Activated CD4-positive, alpha-beta T cell treated with anti-CD3 and anti-CD28 coated beads, Interleukin-2, amount 10 ng/mL, durations not matched to agents 24 days and 14 days (primary cell): ENCODE measurements around the gene CDKL4. TPM values are rescaled to one million over a fixed set of nuclear protein-coding genes. Genes with fewer than 3 reads are reported as not detected.

Source experiments
- DNase-seq: peaks from one replicate; pipeline ENCODE4 v3.0.0; 2022
- H3K27ac Mint-ChIP-seq: one replicate; pipeline ENCODE4 v1.8.0; 2022; ENCODE audit warnings: mild to moderate bottlenecking, mixed read lengths
- H3K27me3 Mint-ChIP-seq: one replicate; pipeline ENCODE4 v1.8.0; 2022; ENCODE audit warnings: mixed read lengths
- H3K36me3 Mint-ChIP-seq: one replicate; pipeline ENCODE4 v1.8.0; 2022; ENCODE audit warnings: low read depth, mild to moderate bottlenecking, mixed read lengths
- H3K4me1 Mint-ChIP-seq: one replicate; pipeline ENCODE4 v1.8.0; 2021; ENCODE audit warnings: mixed read lengths
- H3K4me3 Mint-ChIP-seq: one replicate; pipeline ENCODE4 v1.8.0; 2022; ENCODE audit warnings: mild to moderate bottlenecking, moderate library complexity, mixed read lengths
- H3K9me3 Mint-ChIP-seq: one replicate; pipeline ENCODE4 v1.8.0; 2021; ENCODE audit warnings: mixed read lengths
- intact Hi-C: fragments of 100-400 bp; cut with micrococcal nuclease; formaldehyde crosslinking; loops from one replicate; pipeline ENCODE4 v1.15.1; 2023
- total RNA-seq: library from RNA; stranded (reverse); gene quantifications from 2 replicates; pipeline ENCODE4 v1.2.3, GENCODE V29; 2022

Gene CDKL4
- not detected in 2 replicates for total RNA-seq

GRCh38 chr2:39243469-39244123, at the start of gene CDKL4:
Gene CDKL4 (minus strand): TSS chr2:39243970.
- no peaks in the 10 kb centered on the region for H3K9me3 Mint-ChIP-seq
- no peaks in the 10 kb centered on the region for H3K27me3 Mint-ChIP-seq
- peak within 1 kb of the TSS; percentile 43 for H3K27ac Mint-ChIP-seq
- H3K4me3 Mint-ChIP-seq, result peak within 1 kb of the TSS; percentile 87
- intact Hi-C loops, result loop anchor here (10.0 kb wide), 1 partner anchor 481 kb away; no protein-coding TSS in a partner anchor
- DNase-seq, result peak; percentile 82
- peaks cover under 1% of the 10 kb centered on the region for H3K36me3 Mint-ChIP-seq
- H3K4me1 Mint-ChIP-seq, result peaks cover 14% of the 10 kb centered on the region

GRCh38 chr2:39290433-39290832, 46.7 kb upstream of the CDKL4 start:
- no peak for DNase-seq
- Mint-ChIP-seq H3K27me3 (no peaks in the 10 kb centered on the region), H3K36me3 (peaks cover 6% of the 10 kb centered on the region), H3K27ac (no peak overlapping the region), H3K4me1 (no peaks in the 10 kb centered on the region), H3K4me3 (no peak overlapping the region), H3K9me3 (no peaks in the 10 kb centered on the region)
- intact Hi-C loops, result no loop called here

GRCh38 chr2:39289609-39290008, 45.8 kb upstream of the CDKL4 start:
- Mint-ChIP-seq H3K4me3 (no peak overlapping the region), H3K36me3 (peaks cover 6% of the 10 kb centered on the region), H3K9me3 (no peaks in the 10 kb centered on the region), H3K27ac (no peak overlapping the region), H3K4me1 (no peaks in the 10 kb centered on the region), H3K27me3 (no peaks in the 10 kb centered on the region)
- intact Hi-C loops, result no loop called here
- DNase-seq, result no peak

GRCh38 chr2:39283561-39283960, 39.8 kb upstream of the CDKL4 start:
- H3K36me3 Mint-ChIP-seq, result peaks cover 2% of the 10 kb centered on the region

GRCh38 chr2:39281391-39281790, 37.6 kb upstream of the CDKL4 start:
- H3K36me3 Mint-ChIP-seq, result peaks cover 10% of the 10 kb centered on the region
- H3K27me3 Mint-ChIP-seq, result no peaks in the 10 kb centered on the region
- DNase-seq, result no peak
- H3K4me1 Mint-ChIP-seq, result no peaks in the 10 kb centered on the region
- H3K4me3 Mint-ChIP-seq, result no peak overlapping the region
- peaks cover 3% of the 10 kb centered on the region for H3K9me3 Mint-ChIP-seq
- intact Hi-C loops, result no loop called here
- H3K27ac Mint-ChIP-seq, result no peak overlapping the region

More at GRCh38 chr2:39283561-39283960, 39.8 kb upstream of the CDKL4 start:
- no peaks in the 10 kb centered on the region for H3K4me1 Mint-ChIP-seq
- no peaks in the 10 kb centered on the region for H3K9me3 Mint-ChIP-seq
- intact Hi-C loops, result no loop called here
- H3K27me3 Mint-ChIP-seq, result no peaks in the 10 kb centered on the region
- H3K4me3 Mint-ChIP-seq, result no peak overlapping the region
- no peak for DNase-seq
- no peak overlapping the region for H3K27ac Mint-ChIP-seq

- intact Hi-C loops, result no loop called here
- H3K36me3 Mint-ChIP-seq, result peaks cover 21% of the 10 kb centered on the region
- DNase-seq, result no peak
Measured at GRCh38 chr2:39275016-39275415, 31.2 kb upstream of the CDKL4 start.

GRCh38 chr2:39269941-39270340, 26.2 kb upstream of the CDKL4 start:
- Mint-ChIP-seq H3K9me3 (no peaks in the 10 kb centered on the region), H3K4me1 (peaks cover 10% of the 10 kb centered on the region), H3K27ac (no peak overlapping the region), H3K36me3 (peaks cover 16% of the 10 kb centered on the region), H3K4me3 (no peak overlapping the region), H3K27me3 (no peaks in the 10 kb centered on the region)
- intact Hi-C loops, result no loop called here
- no peak for DNase-seq

More at GRCh38 chr2:39275016-39275415, 31.2 kb upstream of the CDKL4 start:
- no peaks in the 10 kb centered on the region for H3K27me3 Mint-ChIP-seq
- H3K4me1 Mint-ChIP-seq, result no peaks in the 10 kb centered on the region
- peaks cover 3% of the 10 kb centered on the region for H3K9me3 Mint-ChIP-seq
- H3K4me3 Mint-ChIP-seq, result no peak overlapping the region
- no peak overlapping the region for H3K27ac Mint-ChIP-seq

- Mint-ChIP-seq H3K36me3 (peaks cover 13% of the 10 kb centered on the region), H3K27ac (no peak overlapping the region), H3K4me3 (no peak overlapping the region), H3K27me3 (no peaks in the 10 kb centered on the region), H3K9me3 (no peaks in the 10 kb centered on the region), H3K4me1 (peaks cover 16% of the 10 kb centered on the region)
- intact Hi-C loops, result no loop called here
- no peak for DNase-seq
Measured at GRCh38 chr2:39266916-39267434, 23.2 kb upstream of the CDKL4 start.

GRCh38 chr2:39266139-39266805, 22.5 kb upstream of the CDKL4 start:
- intact Hi-C loops, result no loop called here
- no peak overlapping the region for H3K27ac Mint-ChIP-seq
- no peaks in the 10 kb centered on the region for H3K9me3 Mint-ChIP-seq
- H3K36me3 Mint-ChIP-seq, result peaks cover 13% of the 10 kb centered on the region
- H3K27me3 Mint-ChIP-seq, result no peaks in the 10 kb centered on the region
- peaks cover 16% of the 10 kb centered on the region for H3K4me1 Mint-ChIP-seq
- H3K4me3 Mint-ChIP-seq, result no peak overlapping the region
- DNase-seq, result peak; percentile 62

- no peaks in the 10 kb centered on the region for H3K27me3 Mint-ChIP-seq
Measured at GRCh38 chr2:39265315-39265714, 21.5 kb upstream of the CDKL4 start.

GRCh38 chr2:39264733-39265132, 21.0 kb upstream of the CDKL4 start:
- H3K9me3 Mint-ChIP-seq, result no peaks in the 10 kb centered on the region
- peaks cover 17% of the 10 kb centered on the region for H3K36me3 Mint-ChIP-seq
- H3K27me3 Mint-ChIP-seq, result no peaks in the 10 kb centered on the region
- no peak for DNase-seq
- peaks cover 16% of the 10 kb centered on the region for H3K4me1 Mint-ChIP-seq
- H3K27ac Mint-ChIP-seq, result no peak overlapping the region
- intact Hi-C loops, result no loop called here
- H3K4me3 Mint-ChIP-seq, result no peak overlapping the region

More at GRCh38 chr2:39265315-39265714, 21.5 kb upstream of the CDKL4 start:
- no peak for DNase-seq
- peaks cover 16% of the 10 kb centered on the region for H3K4me1 Mint-ChIP-seq
- intact Hi-C loops, result no loop called here
- no peaks in the 10 kb centered on the region for H3K9me3 Mint-ChIP-seq
- no peak overlapping the region for H3K27ac Mint-ChIP-seq
- H3K36me3 Mint-ChIP-seq, result peaks cover 16% of the 10 kb centered on the region
- H3K4me3 Mint-ChIP-seq, result no peak overlapping the region

- no peak for DNase-seq
- no peak overlapping the region for H3K4me3 Mint-ChIP-seq
- no peak overlapping the region for H3K27ac Mint-ChIP-seq
- no peaks in the 10 kb centered on the region for H3K9me3 Mint-ChIP-seq
- peaks cover 6% of the 10 kb centered on the region for H3K4me1 Mint-ChIP-seq
- peaks cover 19% of the 10 kb centered on the region for H3K36me3 Mint-ChIP-seq
- H3K27me3 Mint-ChIP-seq, result no peaks in the 10 kb centered on the region
- intact Hi-C loops, result no loop called here
Measured at GRCh38 chr2:39260087-39260486, 16.3 kb upstream of the CDKL4 start.

- Mint-ChIP-seq H3K27me3 (no peaks in the 10 kb centered on the region), H3K4me1 (no peaks in the 10 kb centered on the region), H3K4me3 (no peak overlapping the region), H3K36me3 (peaks cover 32% of the 10 kb centered on the region), H3K27ac (no peak overlapping the region), H3K9me3 (no peaks in the 10 kb centered on the region)
- intact Hi-C loops, result no loop called here
- no peak for DNase-seq
Measured at GRCh38 chr2:39256040-39256439, 12.3 kb upstream of the CDKL4 start.

- peaks cover 31% of the 10 kb centered on the region for H3K36me3 Mint-ChIP-seq
- H3K4me1 Mint-ChIP-seq, result peaks cover 2% of the 10 kb centered on the region
- H3K4me3 Mint-ChIP-seq, result no peak overlapping the region
- no peaks in the 10 kb centered on the region for H3K27me3 Mint-ChIP-seq
- no peaks in the 10 kb centered on the region for H3K9me3 Mint-ChIP-seq
- no peak overlapping the region for H3K27ac Mint-ChIP-seq
- intact Hi-C loops, result no loop called here
- DNase-seq, result no peak
Measured at GRCh38 chr2:39252888-39253518, 9.2 kb upstream of the CDKL4 start.
